SH-SY5Y (cell line): Measurements from ENCODE around the gene QRICH2.
A peak's percentile ranks its signal among the peaks of the same experiment; 100 is the strongest.

Source experiments
- GATA2 ChIP-seq: IDR thresholded peaks from 2 replicates; pipeline ENCODE4 v1.6.1; 2011; ENCODE audit warnings: mild to moderate bottlenecking, low read depth, low read length
- GATA3 ChIP-seq: IDR thresholded peaks from 2 replicates; pipeline ENCODE4 v1.6.1; 2011; ENCODE audit warnings: low read depth, mild to moderate bottlenecking, low read length, moderate library complexity

QRICH2 gene

DNA sequence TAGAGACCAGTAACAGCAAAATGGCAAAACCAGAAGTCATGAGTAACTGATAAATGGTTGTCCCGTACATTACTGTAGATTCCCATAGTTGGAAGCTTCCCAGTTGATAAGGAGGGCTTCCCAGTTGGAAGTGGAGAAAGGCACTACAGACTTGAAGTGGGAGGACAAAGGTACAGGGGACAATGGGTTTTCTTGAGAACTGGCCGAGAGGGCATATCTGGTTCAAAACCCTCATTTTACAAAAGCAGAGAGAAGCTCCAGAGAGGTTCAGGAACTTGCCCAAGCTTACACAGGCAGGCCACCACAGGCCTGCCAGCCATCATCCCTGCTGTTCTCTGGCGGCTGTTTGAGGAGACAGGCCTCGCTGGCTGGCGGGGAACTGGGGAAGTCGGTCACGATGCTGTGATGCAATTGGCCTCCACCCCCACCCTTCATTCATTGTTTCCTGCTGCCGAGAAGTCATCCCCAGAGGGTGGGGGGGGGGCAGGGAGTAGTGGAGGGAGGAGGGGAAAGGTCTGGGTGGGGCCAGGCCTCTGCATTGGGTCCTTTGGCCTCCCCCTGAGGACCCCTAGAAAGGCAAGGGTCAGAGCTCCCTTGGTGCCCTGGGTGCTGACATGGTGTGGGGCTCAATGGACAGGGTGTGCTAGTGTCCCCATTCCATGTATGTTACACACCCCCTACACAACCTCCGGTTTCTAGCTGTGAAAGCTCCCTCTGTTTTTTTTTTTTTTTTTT is 39.9 kb downstream of the QRICH2 start:
- no peak for TF ChIP-seq GATA3
- no peak for TF ChIP-seq GATA2

- TF ChIP-seq GATA2 (no peak), GATA3 (no peak)
These were observed 41.0 kb downstream of the QRICH2 start for GRCh38 chr17:76267051-76267576.

GRCh38 chr17:76266244-76266938 is 41.7 kb downstream of the QRICH2 start:
- TF ChIP-seq GATA3 = no peak
- TF ChIP-seq GATA2 = peak; percentile 73

DNA sequence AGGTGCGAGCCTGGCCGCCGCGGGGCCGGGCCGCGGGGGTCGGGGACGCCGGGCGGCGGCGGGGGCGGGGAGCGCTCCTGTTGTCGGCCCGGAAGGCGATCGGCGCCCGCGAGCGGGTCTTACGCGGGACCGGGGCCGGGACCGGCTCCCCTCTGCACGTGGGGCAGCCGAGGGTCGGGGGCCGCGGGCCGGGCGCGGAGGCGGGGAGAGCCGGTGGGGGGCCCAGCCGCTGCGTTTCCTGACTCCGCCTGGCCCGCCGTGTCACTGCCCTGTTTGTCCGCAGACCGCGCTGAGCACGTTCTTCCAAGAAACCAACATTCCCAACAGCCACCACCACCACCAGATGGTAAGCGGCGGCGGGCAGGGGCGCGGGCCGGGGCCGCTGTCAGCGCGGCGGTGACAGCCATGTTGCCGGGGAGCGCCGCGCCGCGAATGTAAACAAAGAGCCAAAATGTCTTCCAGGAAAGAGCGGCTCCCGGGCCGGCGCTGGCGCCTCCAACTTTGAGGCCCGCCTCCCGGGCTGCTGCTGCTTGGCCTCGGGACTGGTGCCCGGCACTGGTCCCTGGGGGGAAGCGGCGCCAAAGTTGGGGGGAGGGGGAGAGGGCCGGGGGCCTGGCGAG is 42.3 kb downstream of the QRICH2 start:
- TF ChIP-seq GATA2 (no peak), GATA3 (no peak)

GRCh38 chr17:76264755-76265623 is 43.1 kb downstream of the QRICH2 start, which contains the start of gene UBALD2:
Gene UBALD2 (plus strand): TSS chr17:76265348. CDS start chr17:76265506, 158 bp downstream.
- TF ChIP-seq GATA3 (no peak), GATA2 (no peak; the same call in 1 of the 2 replicates)

DNA sequence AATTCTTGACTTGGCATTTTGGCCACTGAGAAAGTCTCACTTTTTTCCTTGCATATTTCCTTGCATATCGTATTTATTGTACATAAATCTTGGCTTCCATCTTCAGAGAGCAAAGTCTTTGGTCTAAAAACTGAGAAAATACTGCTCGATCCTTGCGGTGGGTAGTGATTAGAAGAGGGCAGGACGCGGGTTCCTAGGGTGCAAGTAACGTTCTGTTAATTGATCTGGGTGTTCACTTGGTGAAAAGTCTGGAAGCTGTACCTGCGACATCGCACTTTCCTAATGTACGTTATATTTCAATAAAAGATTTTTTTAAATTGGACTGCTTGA is 43.7 kb downstream of the QRICH2 start:
- TF ChIP-seq GATA3 (no peak), GATA2 (no peak)

DNA sequence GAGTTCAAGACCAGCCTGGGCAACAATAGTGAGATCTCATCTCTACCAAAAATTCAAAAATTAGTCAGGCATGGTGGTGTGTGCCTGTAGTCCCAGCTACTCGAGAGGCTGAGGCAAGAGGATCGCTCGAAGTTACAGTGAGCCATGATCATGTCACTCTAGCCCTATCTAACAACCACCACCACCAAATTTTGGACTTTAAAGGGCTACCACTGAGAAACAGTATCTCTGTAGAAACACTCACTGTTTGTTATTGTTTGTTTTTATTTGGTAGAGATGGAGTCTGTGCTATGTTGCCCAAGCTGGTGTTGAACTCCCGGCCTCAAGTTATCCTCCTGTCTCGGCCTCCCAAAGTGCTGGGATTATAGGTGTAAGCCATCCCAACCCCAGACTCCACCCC is 44.2 kb downstream of the QRICH2 start:
- TF ChIP-seq GATA2 (no peak), GATA3 (no peak)

DNA sequence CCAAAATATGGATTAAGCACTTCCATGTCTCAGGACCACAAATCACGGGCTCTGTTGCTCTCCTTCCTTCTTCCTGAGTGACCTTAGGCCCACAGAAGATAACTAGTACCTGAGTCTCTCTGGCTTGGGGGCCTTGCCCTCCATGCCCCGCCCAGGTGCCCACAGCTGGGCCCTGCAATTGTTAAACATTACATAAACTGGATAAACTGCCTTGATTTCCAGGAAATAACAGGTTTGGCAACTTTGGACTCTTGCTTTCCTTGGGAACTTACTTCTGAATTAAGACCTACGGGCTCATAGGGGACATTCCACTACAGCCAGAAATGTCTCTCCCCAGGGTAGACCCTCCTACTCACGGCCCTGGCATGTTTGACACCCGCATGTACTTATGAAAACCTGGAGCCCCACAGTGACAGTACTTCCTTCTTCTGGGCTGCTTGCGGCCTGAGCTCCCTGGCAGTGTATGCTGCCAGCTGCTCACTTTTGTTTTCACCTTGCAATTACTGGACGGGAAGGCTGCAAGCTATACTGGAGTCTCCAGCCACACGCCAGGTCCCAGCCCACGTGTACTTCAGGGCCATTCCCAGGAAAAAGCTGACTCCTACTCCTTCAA is 45.2 kb downstream of the QRICH2 start:
- no peak for TF ChIP-seq GATA3
- no peak for TF ChIP-seq GATA2

DNA sequence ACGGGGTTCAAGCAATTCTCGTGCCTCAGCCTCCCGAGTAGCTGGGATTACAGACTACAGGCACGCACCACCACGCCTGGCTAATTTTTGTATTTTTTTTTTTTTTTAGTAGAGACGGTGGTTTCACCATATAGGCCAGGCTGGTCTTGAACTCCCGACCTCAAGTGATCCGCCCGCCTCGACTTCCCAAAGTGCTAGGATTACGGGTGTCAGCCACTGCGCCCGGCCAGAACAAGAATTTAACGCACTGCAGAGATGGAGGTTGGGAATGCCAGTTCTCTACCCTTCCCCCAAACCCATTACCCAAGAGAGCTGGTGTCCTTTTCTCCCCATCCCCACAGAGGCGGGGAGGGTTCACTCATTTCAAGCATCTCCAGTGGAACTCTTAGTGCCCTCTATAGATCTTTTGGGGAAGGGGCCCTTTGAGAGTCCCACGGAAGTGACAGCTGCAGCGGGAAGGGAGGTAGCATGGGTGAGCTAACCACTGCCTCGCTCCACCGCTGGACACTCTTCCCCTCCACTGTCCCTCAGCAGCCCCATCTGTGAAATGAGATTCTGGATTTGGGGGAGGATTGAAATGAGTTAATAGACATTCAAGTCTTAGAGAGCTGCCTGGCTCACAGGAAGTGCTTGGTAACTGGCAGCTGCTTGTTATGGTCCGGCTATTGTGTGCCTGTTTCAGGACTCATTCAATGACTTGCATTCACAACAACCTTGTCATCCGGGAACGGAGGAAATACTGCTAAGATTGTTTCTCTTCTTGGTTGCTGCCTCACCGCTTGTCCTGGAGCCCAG is 46.5 kb downstream of the QRICH2 start:
- TF ChIP-seq GATA3 (no peak), GATA2 (no peak)

DNA sequence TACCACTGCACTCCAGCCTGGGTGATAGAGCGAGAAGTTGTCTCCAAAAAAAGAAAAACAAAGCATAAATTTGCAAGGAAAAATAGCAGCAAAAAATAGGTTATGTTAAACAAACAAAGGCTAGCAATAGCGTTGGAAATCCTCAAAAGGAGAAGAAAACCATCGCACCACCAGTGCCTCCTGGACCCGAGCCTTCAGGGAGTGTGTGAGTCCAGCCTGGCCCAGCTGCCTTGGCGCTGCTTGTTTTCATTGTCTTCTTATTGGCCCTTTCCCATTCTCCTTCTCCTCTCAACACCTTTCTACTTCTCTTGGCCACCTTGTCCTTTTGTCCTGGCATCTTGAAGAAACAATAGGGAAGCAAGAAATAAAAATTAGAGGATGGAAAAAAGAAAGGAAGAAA is 47.4 kb downstream of the QRICH2 start:
- TF ChIP-seq GATA3 (no peak), GATA2 (no peak)

DNA sequence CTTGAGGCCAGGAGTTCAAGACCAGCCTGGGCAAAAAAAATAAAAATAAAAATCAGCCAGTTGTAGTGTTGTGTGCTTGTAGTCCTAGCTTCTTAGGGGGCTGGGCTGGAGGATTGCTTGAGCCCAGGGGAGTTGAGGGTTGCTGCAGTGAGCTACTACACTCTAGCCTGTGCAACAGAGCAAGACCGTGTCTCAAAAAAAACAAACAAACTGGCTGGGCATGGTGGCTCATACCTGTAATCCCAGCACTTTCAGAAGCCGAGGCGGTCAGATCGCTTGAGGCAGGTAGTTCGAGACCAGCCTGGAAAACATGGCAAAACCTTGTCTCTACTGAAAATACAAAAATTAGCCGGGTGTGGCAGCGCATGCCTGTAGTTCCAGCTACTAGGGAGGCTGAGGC is 47.9 kb downstream of the QRICH2 start:
- TF ChIP-seq GATA3 = no peak
- no peak for TF ChIP-seq GATA2

GRCh38 chr17:76255801-76256429 is 52.2 kb downstream of the QRICH2 start:
- TF ChIP-seq GATA3 (no peak), GATA2 (no peak)

DNA sequence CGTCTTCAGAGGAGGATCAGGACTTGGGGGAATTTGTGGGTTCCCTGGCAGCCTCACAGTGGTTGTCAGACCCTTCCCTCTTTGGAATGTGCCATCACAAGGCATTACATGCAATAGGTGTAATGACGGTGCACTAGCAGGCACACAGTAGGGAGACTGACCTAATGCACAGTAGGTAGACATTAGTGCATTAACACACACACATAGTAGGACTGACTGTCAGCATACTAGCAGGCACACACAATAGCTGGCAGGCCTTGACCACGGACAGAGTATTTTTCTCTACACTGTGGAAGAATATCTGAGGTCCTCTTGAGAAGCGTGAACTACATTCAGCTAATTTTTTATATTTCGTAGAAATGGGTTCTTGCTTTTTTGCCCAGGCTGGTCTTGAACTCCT is 53.8 kb downstream of the QRICH2 start:
- TF ChIP-seq GATA2 = no peak
- no peak for TF ChIP-seq GATA3
